DND-41 (cell line): ENCODE measurements around the gene DPYD.

Experiments used
- ATAC-seq: fragments of 200-7000 bp; cut with Tn5 transposase; 3 replicates; pipeline ENCODE4 v1.9.1; 2021; ENCODE audit warnings: low read depth; ENCODE audit not compliant: insufficient read depth
- DNase-seq: peaks from one replicate; pipeline ENCODE4 v3.0.0-alpha.2; 2020
- H2AFZ ChIP-seq: 2 replicates; pipeline ENCODE4 v1.6.0; 2012; ENCODE audit warnings: low read depth, low read length
- H3K27ac ChIP-seq: 2 replicates; pipeline ENCODE4 v1.5.1; 2012; ENCODE audit warnings: low read length, inconsistent platforms
- H3K27me3 ChIP-seq: fragments of 200-600 bp; sonication (generic); 2 replicates; pipeline ENCODE4 v1.6.0; 2012; ENCODE audit warnings: low read length, mild to moderate bottlenecking, inconsistent platforms; ENCODE audit not compliant: insufficient read depth, poor library complexity
- H3K36me3 ChIP-seq: 2 replicates; pipeline ENCODE4 v1.5.1; 2012; ENCODE audit warnings: low read length, inconsistent platforms; ENCODE audit not compliant: insufficient read depth
- H3K4me1 ChIP-seq: 2 replicates; pipeline ENCODE4 v1.5.1; 2012; ENCODE audit warnings: mild to moderate bottlenecking, low read length; ENCODE audit not compliant: insufficient read depth
- H3K4me2 ChIP-seq: 2 replicates; pipeline ENCODE4 v1.6.0; 2012; ENCODE audit warnings: mild to moderate bottlenecking, moderate library complexity, low read length, inconsistent platforms; ENCODE audit not compliant: insufficient read depth
- H3K4me3 ChIP-seq, 2 experiments: fragments of 200-600 bp in 1 of 2; shearing (Covaris generic) in 1 of 2; 2 replicates each; pipeline ENCODE4 v1.5.1; 2012 to 2016; ENCODE audit warnings: inconsistent platforms in 2 of 2, low read length in 2 of 2, mild to moderate bottlenecking in 2 of 2, low read depth in 1 of 2, moderate library complexity in 1 of 2
- H3K79me2 ChIP-seq: 2 replicates; pipeline ENCODE4 v1.6.0; 2012; ENCODE audit warnings: low read length, inconsistent platforms; ENCODE audit not compliant: insufficient read depth
- H3K9ac ChIP-seq: 2 replicates; pipeline ENCODE4 v1.6.0; 2012; ENCODE audit warnings: low read depth, mild to moderate bottlenecking, inconsistent platforms, low read length, moderate library complexity
- H3K9me3 ChIP-seq: 2 replicates; pipeline ENCODE4 v1.5.1; 2012; ENCODE audit warnings: low read length, moderate library complexity, mild to moderate bottlenecking, inconsistent platforms; ENCODE audit not compliant: insufficient read depth, severe bottlenecking
- H4K20me1 ChIP-seq: 2 replicates; pipeline ENCODE4 v1.6.0; 2012; ENCODE audit warnings: low read length; ENCODE audit not compliant: insufficient read depth
- CTCF ChIP-seq: IDR thresholded peaks from 2 replicates; pipeline ENCODE4 v1.5.1; 2012; ENCODE audit warnings: borderline replicate concordance, low read length, moderate library complexity, mild to moderate bottlenecking; ENCODE audit not compliant: poor library complexity, severe bottlenecking; ENCODE audit errors: extremely low read depth
- EZH2 ChIP-seq: IDR thresholded peaks from 3 replicates; pipeline ENCODE4 v1.6.1; 2012; ENCODE audit warnings: borderline replicate concordance, low read depth, mild to moderate bottlenecking, moderate library complexity, low read length, inconsistent platforms; ENCODE audit not compliant: severe bottlenecking

Gene DPYD

GRCh38 chr1:97903626-97904025, 17.2 kb downstream of the DPYD start:
- peaks cover 4% of the 10 kb centered on the region; the same call in 1 of the 2 replicates for H4K20me1 ChIP-seq
- peaks cover 21% of the 10 kb centered on the region for H3K4me1 ChIP-seq
- no peak overlapping the region for H3K9ac ChIP-seq
- DNase-seq (no peak), ATAC-seq (no peak)
- no peak overlapping the region for H3K4me3 ChIP-seq
- no peaks in the 10 kb centered on the region for H3K27me3 ChIP-seq
- no peak overlapping the region for H3K4me2 ChIP-seq
- H2AFZ ChIP-seq: no peak overlapping the region
- H3K79me2 ChIP-seq: peaks cover 96% of the 10 kb centered on the region
- peaks cover 12% of the 10 kb centered on the region for H3K9me3 ChIP-seq
- TF ChIP-seq CTCF (no peak), EZH2 (no peak)
- peaks cover 13% of the 10 kb centered on the region; the same call in 1 of the 2 replicates for H3K36me3 ChIP-seq
- no peak overlapping the region for H3K27ac ChIP-seq

GRCh38 chr1:97902067-97902466, 18.8 kb downstream of the DPYD start:
- H3K4me2 ChIP-seq: no peak overlapping the region
- H2AFZ ChIP-seq: no peak overlapping the region
- peaks cover 96% of the 10 kb centered on the region for H3K79me2 ChIP-seq
- H3K4me1 ChIP-seq: peaks cover 21% of the 10 kb centered on the region
- H3K9ac ChIP-seq: no peak overlapping the region
- H3K4me3 ChIP-seq: no peak overlapping the region
- DNase-seq: no peak
- peaks cover 14% of the 10 kb centered on the region for H3K9me3 ChIP-seq
- H3K27me3 ChIP-seq: no peaks in the 10 kb centered on the region
- no peak for TF ChIP-seq EZH2
- no peak for TF ChIP-seq CTCF
- H4K20me1 ChIP-seq: peaks cover 4% of the 10 kb centered on the region; the same call in 1 of the 2 replicates
- H3K36me3 ChIP-seq: peaks cover 16% of the 10 kb centered on the region; the same call in 1 of the 2 replicates
- no peak overlapping the region for H3K27ac ChIP-seq
- ATAC-seq: 0 out of 3 replicates have a peak, but pooled peaks have one; percentile 11

GRCh38 chr1:97901017-97901658, 19.7 kb downstream of the DPYD start:
- no peak for DNase-seq

More at GRCh38 chr1:97901017-97901658, 19.7 kb downstream of the DPYD start:
- Histone ChIP-seq H3K4me2 (peak overlapping the region; percentile 41; the same call in 1 of the 2 replicates), H3K4me1 (peaks cover 21% of the 10 kb centered on the region), H3K9ac (no peak overlapping the region), H2AFZ (no peak overlapping the region), H4K20me1 (peaks cover 4% of the 10 kb centered on the region; the same call in 1 of the 2 replicates), H3K79me2 (peaks cover 94% of the 10 kb centered on the region), H3K9me3 (peaks cover 14% of the 10 kb centered on the region), H3K36me3 (peaks cover 16% of the 10 kb centered on the region; the same call in 1 of the 2 replicates), H3K27me3 (no peaks in the 10 kb centered on the region), H3K4me3 (no peak overlapping the region), H3K27ac (peak overlapping the region; percentile 36; the same call in 1 of the 2 replicates)
- no peak for TF ChIP-seq EZH2
- TF ChIP-seq CTCF: no peak
- peak; percentile 85 for ATAC-seq
